ENCODE measurements around the gene OGN.
A peak's percentile ranks its signal among the peaks of the same experiment; 100 is the strongest.

The OGN gene

DNA sequence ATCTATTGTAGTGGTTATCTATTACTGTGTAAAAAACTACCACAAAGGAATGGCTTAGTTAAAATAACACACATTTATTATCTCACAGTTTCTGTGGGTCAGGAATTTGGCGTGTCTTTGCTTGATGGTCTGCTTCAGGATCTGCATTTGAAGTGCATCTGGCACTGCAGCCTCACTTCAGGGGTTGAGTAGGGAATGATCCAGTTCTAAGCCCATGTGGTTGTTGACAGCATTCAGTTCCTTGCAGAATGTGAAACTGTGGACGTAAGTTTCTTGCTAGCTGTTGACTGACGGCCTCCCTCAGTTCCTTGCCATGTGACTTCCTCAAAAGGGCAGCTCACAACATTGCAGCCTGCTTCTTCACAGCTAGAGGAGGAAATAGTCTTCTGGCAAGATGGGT lies 2.1 kb upstream of the OGN start:
- DNase-seq (ENCODE audit: low read depth in 3 of 3, low spot score in 1 of 3), result peak in 1 of 3 donors; percentile 0

DNA sequence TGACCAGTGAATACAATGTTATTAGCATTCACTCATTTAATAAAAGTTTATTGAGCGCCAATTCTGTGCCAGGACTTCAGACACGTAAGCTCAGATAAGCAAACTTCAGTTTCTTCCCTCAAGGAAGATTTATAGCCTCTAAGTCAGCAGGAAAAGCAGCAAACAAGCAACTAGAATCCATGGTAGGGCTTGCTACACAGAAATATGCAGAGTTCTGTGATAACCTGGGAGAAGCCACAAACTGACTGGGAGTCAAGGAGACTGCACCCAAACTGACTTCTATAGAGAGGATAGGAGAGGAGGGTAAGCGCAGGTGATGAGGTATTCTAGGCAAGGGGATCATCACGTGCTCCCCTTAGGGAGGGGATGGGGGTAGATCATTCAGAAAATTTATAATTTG lies 1.4 kb upstream of the OGN start:
- no peak for DNase-seq (ENCODE audit: low read depth in 3 of 3, low spot score in 1 of 3)

DNA sequence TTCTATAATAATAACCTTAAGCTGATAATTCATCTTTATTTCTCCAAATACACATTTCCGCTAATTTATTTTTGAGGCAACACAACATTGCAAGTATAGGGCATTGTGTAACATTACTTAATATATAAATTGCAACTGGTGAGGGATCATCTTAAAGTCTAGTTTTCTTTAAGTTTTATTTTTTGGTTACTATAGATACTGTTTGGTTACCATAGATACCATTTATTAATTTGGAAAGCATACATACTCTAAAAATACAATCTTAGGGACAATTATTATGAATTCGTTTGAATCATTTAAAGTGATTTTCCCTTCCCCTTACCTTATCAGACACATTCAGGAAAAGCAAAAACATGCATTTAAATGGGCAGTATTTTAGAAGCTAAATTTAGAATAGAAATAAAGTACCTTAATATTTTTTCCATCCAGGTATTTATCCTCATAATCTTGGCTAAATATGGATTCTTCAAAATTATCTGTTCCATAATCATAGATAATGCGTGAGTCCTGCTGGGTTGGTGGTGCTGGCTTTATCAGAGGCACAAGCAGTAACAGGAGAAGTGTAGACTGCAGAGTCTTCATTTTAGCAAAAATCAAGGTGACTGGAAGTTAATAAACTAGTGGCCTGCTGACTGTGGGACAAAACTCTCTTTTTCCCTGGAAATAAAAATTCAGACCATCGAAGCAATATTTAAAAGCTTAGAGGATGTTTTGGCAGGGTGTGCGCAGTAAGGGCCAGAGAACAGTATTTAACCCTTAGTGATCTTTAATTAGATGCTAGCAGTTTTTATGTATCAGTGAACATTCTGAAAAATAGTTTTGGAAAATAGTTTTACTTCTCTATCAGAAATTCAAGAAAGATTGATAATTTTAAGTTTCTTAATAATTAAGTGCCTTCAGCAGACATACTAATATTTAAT lies 1.3 kb downstream of the OGN start:
- no peak for DNase-seq (ENCODE audit: low read depth in 3 of 3, low spot score in 1 of 3)

DNA sequence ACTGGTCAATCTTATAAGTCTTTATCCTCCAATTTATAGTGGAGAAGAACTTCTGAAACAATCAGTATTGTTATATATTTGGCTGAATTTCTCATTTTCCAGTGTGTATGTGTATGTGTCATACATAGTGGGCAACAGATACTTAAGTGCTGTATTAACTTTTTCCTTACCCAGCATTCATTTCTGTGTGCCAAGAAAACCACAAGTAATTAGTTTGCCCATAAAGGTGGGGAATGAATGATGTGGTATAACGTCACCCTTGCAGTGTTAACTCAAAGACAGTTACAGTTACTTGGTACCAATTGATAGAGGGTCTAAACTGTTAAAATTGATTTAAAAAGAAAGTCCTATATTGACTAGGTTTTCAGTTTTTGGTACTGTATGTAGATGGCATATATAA lies 2.0 kb downstream of the OGN start:
- DNase-seq (ENCODE audit: low read depth in 3 of 3, low spot score in 1 of 3), result no peak

DNA sequence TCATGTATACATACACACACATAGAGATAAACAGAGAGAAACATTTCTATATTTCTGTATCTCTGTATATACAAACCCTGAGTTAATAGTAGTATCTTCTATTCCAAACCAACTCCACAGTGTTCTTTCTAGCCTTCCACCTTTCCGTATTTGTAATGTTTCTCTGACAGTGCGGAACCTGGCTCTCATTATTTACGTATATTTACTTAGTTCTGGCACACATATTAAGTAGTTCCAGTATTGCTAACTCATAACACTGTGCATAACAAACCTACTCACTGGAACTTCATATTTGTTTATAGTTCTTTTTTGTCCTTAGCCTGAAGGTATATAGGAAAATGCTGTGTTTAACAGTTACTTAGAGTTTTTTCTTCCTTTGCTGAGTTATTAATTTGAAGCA lies 6.5 kb downstream of the OGN start:
- no peak for DNase-seq (ENCODE audit: low read depth in 3 of 3, low spot score in 1 of 3)

DNA sequence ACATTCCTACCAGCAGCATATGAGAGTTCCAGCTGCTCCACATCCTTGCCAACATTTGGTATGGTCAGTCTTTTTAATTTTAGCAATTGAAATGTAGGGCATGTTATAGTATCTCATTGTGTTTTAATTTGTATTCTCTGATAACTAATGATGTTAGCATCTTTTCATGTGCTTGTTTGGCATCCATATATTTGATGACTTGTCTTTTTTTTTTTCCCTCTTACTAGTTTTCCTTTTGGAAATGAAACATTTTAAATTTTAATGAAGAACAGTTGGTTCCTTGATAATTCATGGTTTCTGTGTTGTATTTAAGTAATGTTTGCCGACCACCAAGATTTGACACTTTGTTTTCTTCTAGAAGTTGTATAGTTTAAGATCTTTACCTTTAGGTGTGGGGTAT lies 8.8 kb downstream of the OGN start:
- no peak for DNase-seq (ENCODE audit: low read depth in 3 of 3, low spot score in 1 of 3)

DNA sequence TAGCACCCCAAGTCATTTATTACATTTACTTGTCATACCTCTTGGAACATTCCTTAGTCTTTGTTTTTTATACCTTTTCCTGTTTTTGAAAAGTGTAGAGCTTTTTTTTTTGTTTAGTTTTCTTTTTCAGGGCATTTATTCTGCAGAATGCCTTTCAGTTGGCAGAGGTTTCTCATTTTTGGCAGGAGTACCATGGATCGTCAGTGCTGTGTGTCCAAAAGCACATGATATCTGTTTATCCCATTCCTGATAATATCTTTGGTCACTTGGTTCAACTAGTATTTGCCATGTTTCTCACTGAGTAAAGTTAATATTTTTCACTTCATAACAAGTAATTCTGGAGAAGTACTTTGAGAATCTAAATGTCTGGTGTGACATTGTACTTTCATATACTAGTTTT lies 10.7 kb downstream of the OGN start:
- DNase-seq (ENCODE audit: low read depth in 3 of 3, low spot score in 1 of 3), result no peak

DNA sequence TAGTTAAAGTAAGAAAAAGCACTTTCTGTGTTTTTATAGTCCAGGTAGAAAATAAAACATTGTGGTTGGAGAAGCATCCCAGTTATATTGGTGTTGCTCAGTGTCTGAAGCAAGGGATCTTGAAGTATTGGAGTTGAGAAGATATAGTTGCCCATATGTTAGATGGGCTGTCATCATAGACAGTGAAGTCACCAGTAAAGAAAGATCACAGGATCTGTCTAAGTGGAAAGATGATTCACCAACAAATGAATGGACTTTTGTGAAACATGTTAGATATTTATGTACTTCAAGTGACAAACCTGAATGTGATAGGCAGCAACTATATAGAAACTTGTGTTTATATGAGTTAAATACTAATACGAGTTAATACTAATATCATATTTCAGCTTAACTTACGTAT lies 11.7 kb downstream of the OGN start:
- no peak for DNase-seq (ENCODE audit: low read depth in 3 of 3, low spot score in 1 of 3)

DNA sequence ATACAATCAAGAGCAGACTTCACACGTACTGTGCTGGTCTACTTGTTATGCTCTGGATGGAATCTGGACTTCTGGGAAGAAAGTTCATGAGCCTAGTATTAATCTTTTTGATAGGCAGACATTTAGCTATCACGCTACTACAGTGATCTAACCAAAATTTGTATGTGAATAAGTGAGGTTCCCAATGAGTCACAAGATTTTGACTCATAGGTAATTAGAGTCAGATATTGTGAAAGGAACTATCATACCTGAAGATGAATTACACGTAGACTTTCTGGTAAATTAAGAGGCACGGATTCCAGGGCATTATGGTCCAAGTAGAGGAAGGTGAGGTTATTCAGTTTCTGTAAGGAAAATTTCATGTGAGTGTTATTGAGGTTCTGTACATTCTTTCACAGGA lies 18.4 kb downstream of the OGN start:
- no peak for DNase-seq (ENCODE audit: low read depth in 3 of 3, low spot score in 1 of 3)

DNA sequence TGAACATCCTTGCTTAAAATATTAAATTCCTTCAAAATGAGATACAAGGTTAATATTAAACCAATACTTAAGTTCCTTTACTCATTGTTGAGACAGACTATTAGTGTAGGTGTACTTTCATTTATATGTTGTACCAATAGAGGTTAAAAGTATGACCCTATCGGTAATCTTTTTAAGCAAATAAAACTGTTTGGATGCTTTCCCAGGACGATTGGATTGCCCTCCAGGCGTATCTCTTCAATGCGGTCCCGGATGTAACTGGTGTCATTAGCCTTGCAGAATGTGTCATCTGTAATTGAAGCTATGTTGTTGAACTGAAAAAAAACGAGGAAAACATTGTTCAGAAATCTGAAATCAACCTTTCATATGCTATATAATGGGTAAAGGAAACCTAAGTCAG lies 18.9 kb downstream of the OGN start:
- no peak for DNase-seq (ENCODE audit: low read depth in 3 of 3, low spot score in 1 of 3)

DNA sequence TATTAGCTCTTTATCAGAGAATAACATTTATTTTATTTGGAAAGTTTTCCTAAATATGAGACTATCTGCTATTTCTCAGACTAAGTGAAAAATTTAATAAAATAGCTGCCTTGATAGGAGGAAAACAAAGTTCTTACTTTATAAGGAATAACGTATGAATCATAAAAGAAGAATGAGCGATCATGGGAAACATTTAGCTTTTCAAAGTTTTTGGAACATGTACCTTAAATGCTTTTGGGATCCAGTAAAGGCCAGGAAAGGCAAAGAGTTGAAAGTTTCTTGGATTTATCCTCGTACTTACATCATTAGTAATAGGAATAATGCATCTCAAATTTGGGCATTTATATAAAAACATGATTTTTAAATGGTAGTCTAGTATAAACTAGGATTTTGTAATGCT lies 19.4 kb downstream of the OGN start:
- DNase-seq (ENCODE audit: low read depth in 3 of 3, low spot score in 1 of 3), result no peak

DNA sequence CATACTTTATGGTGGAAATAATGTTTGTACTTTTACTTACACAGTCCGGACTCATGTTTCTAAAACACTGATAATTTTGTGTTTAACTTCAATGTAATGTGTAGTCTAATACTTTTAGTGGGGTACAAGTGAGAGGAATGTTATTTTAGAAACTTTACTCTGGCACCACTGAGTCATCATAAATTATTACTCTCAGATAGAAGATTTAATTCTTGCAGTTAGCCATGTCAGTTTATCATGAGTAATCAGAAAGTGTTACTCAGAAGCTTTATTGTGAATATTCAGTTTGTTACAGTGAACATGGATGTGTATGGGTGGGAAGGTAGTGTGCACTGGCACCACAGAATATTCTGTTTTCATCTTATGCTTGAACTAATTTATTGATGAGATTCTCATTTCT lies 20.0 kb downstream of the OGN start:
- DNase-seq (ENCODE audit: low read depth in 3 of 3, low spot score in 1 of 3), result no peak

DNA sequence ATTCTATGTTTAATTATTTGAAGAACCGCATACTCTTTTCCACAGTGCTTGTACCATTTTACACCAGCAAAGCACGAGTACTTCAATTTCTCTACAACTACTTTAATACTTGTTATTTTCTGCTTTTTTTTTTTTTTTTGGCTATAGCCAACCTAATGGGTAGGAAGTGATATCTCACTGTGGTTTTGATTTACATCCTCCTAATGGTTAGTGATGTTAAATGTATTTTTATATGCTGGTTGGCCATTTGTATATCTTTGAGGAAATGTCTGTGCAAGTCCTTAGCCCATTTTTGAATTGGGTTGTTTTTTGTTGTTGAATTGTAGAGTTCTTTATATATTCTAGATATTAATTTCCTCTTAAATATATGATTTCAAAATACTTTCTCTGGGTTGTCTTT lies 22.6 kb downstream of the OGN start:
- no peak for DNase-seq (ENCODE audit: low read depth in 3 of 3, low spot score in 1 of 3)

DNA sequence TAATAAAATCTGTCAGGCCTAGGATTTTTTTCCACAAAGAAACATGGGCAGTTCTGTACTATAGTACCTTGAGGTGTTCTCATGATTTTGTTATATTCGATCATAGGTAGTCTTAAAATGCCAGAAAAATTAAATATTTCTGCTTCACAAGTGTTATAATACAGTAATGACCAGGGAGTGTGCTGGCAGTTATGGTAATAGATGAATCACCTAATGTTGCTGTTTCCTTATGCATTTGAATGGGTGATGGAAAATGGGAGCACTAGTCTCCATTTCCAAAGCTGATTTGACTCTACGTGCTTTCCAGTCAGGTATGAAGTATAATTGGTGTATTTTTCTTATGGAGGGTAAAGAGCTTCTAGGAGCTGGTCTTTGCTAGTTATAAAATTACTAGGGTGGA lies 23.8 kb downstream of the OGN start:
- no peak for DNase-seq (ENCODE audit: low read depth in 3 of 3, low spot score in 1 of 3)

DNA sequence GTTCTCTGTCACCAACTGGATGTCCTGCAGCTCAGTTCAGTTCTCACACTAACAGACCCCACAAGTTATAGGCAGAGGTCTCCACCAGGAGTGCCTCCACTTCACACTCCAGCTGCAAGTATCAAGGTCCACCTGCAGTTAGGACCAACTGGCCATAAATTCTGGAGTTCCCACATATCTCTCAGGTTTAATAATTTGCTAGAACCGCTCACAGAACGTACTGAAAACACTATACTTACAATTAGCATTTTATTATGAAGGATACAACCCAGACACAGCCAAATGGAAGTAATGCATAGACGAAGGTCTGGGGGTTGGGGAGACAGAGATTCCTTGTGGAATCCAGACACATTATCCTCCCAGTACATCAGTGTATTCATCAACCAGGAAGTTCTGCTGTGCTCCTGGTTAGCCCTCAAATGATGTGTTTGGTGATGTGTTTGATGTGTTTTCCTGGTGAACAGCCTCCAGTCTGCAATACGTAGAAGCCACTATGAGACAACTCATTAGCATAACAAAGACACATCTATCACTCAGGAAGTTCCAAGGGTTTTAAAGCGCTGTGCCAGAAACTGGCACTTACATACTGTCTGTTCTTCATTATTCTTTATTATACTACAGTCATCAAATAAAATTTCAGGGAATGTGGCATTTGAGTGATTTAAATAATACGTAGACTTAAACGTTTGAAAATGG lies 25.4 kb downstream of the OGN start:
- no peak for DNase-seq (ENCODE audit: low read depth in 3 of 3, low spot score in 1 of 3)

DNA sequence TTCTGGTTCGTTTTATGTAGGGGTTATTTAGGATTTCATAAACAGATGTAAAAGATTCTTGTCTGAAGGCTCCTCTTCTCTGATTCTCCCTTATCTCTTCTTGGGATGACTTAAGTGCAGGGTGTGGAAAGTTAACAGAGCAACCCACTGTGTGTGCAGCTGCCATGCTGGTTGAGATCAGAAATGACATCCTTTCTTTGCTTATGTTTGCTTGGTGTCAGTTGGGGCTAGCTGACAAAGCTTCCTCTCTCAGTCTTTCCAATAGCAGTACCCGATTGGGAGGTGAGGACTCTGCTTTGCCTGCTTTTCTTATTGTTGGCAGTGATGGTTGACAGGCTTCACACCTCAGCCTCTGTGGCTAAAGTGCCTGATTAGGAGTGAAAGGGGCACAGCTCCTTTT lies 26.5 kb downstream of the OGN start:
- DNase-seq (ENCODE audit: low read depth in 3 of 3, low spot score in 1 of 3), result no peak

DNA sequence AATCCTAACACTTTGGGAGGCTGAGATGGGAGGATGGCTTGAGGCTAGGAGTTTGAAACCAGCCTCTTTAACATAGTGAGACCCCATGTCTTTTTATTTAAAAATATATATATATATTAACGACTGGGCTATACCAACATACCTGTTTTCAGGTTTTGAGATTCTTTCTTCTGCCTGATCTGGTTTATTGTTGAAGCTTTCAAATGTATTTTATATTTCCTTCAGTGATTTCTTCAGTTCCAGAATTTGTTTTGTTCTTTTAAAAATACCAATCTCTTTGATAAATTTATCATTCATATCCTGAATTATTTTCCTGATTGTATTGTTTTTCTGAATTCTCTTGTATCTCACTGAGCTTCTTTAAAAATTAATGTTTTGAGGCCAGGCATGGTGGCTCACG lies 31.2 kb downstream of the OGN start:
- DNase-seq (ENCODE audit: low read depth in 3 of 3, low spot score in 1 of 3), result no peak

DNA sequence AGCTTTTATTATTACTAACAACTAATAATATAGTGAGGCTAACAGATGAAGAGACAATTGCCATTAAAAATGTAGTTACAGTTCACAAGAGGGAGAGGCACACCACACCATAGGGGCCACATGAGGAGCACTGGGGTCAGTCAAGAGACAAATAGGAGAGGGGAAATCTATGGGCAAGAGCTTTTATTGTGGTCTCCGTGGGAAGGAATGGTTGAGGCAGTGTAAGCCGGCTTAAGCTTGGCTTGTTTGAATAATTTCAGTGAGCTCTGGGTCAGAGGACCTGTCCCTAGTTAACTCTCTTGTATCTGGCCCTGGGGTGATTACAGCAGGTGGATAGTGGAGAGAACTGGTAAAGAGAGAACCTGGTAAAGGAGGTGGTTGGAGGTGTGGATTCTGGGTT lies 35.3 kb downstream of the OGN start:
- no peak for DNase-seq (ENCODE audit: low read depth in 3 of 3, low spot score in 1 of 3)

DNA sequence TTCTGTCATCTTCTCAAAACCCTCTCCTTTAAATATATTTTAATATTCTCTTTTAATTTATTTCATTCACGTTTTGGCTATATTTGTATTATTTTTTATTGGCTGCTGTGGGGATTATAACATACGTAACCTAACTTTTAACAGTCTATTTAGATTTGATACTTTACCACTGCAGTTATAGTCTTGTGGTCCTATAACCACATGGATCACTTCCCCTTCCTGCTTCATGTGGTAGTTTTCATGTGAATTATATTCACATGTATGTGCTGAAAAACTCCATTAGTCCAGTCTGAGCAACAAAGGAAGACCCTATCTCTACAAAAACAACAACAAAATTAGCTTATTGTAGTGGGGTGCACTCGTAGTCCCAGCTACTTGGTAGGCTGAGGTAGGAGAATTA lies 44.3 kb downstream of the OGN start:
- no peak for DNase-seq (ENCODE audit: low read depth in 3 of 3, low spot score in 1 of 3)

DNA sequence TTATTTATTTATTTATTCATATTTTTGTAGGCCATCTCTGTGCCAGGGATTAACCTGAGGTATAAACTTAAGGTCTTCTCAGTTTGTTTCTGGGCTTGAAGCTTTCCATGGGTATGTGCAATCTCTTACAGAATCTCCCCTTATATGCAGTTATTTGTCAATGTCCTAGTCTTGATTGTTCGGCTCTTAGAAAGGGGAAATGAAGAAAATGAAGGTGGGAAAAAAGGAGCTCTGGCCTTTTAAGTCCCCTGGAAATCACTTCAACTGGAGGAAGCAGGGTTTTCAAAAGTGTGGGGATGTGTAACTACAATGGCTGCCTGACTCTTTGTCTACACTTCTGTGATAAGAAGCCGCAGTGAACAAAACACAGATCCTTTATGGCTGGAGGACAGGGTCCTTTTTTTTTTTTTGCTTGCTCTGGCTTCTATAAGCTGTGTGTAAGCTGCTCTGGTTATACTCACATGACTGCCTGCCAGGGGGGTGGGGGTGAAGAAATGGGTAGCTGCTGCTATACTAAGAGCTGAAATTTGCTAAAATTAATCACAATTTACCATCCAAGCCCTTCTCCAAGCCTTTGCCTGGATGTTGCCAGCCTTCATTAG lies 44.9 kb downstream of the OGN start:
- no peak for DNase-seq (ENCODE audit: low read depth in 3 of 3, low spot score in 1 of 3)

DNA sequence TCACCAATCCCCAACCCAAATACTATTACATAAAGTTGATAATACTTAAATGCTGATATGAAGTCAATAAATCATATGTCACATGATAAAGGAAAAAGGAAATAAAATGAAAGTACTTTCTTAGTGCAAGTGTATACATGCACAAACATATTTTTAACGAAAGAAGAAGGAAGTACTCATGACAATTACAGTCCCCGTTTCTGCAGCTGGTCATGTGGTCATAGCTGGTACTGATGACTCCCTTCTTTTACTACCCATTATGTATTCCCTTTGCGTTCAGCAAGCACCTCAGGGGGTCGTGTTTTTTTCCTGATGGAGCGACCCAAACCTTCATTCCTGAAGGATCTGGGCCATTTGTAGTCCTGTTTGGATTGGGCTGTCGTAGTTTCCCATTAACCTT lies 51.3 kb downstream of the OGN start:
- no peak for DNase-seq (ENCODE audit: low read depth in 3 of 3, low spot score in 1 of 3)

DNA sequence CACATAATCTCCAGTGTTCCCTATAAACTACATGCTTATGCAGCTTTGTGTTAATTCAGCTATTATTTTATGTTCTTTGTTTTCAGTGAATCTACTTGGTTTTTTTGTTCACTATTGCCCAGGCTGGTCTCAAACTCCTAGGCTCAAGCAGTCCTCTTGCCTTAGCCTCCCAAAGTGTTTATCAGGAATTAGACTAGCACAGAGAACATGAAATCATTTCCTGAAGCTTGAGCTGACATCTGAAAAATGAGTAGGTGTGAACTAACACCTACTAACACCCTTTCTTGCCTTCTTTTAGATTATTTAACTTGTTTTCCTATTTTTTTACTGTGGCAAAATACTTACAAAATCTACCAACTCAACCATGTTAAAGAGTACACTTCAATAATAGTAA lies 53.6 kb downstream of the OGN start:
- DNase-seq (ENCODE audit: low read depth in 3 of 3, low spot score in 1 of 3), result no peak
